GM23338 (cell line): ENCODE measurements around the gene MRPL1. TPM values are rescaled to one million over a fixed set of nuclear protein-coding genes. Genes with fewer than 3 reads are reported as not detected.

Experiments used
- ATAC-seq: fragments of 200-7000 bp; cut with Tn5 transposase; 3 replicates; pipeline ENCODE4 v1.9.1; 2020
- DNase-seq: peaks from one replicate; pipeline ENCODE4 v3.0.0-alpha.2; 2015; ENCODE audit warnings: low spot score
- H2AFZ ChIP-seq: fragments of 200-600 bp; sonication (generic); 2 replicates; pipeline ENCODE4 v1.8.0; 2016; ENCODE audit warnings: antibody characterized with exemption, mild to moderate bottlenecking, moderate library complexity
- H3F3A ChIP-seq: fragments of 200-600 bp; sonication (generic); replicated peaks from 2 replicates; pipeline ENCODE4 v1.8.0; 2017; ENCODE audit warnings: antibody characterized with exemption, mixed run types, low read depth
- H3K27ac ChIP-seq: fragments of 200-600 bp; sonication (generic); 2 replicates; pipeline ENCODE4 v1.6.1; 2016; ENCODE audit warnings: low read depth
- H3K27me3 ChIP-seq: fragments of 200-600 bp; sonication (generic); 2 replicates; pipeline ENCODE4 v1.8.0; 2016; ENCODE audit warnings: mild to moderate bottlenecking, mixed run types, moderate library complexity; ENCODE audit not compliant: insufficient read depth
- H3K36me3 ChIP-seq: fragments of 200-600 bp; sonication (generic); 2 replicates; pipeline ENCODE4 v1.8.0; 2016; ENCODE audit warnings: mild to moderate bottlenecking; ENCODE audit not compliant: insufficient read depth
- H3K4me1 ChIP-seq: fragments of 200-600 bp; sonication (generic); 2 replicates; pipeline ENCODE4 v1.8.0; 2016; ENCODE audit warnings: mild to moderate bottlenecking, moderate library complexity; ENCODE audit not compliant: insufficient read depth
- H3K4me2 ChIP-seq: fragments of 200-600 bp; sonication (generic); 2 replicates; pipeline ENCODE4 v1.7.1; 2017; ENCODE audit warnings: mixed run types
- H3K4me3 ChIP-seq: fragments of 200-600 bp; sonication (generic); 2 replicates; pipeline ENCODE4 v1.6.1; 2016; ENCODE audit warnings: mixed run types
- H3K79me2 ChIP-seq: fragments of 200-600 bp; sonication (generic); replicated peaks from 2 replicates; pipeline ENCODE4 v1.8.0; 2017; ENCODE audit warnings: mild to moderate bottlenecking; ENCODE audit not compliant: insufficient read depth
- H3K9me2 ChIP-seq: fragments of 200-600 bp; sonication (generic); 2 replicates; pipeline ENCODE4 v1.8.0; 2017; ENCODE audit not compliant: insufficient read depth
- H4K20me1 ChIP-seq: fragments of 200-600 bp; sonication (generic); replicated peaks from 2 replicates; pipeline ENCODE4 v1.8.0; 2017; ENCODE audit warnings: mild to moderate bottlenecking; ENCODE audit not compliant: insufficient read depth
- H3K27ac Mint-ChIP-seq: 2 replicates; pipeline ENCODE4 v1.8.0; 2020; ENCODE audit warnings: inconsistent platforms, mild to moderate bottlenecking, moderate library complexity, mixed read lengths
- H3K27me3 Mint-ChIP-seq: 3 replicates; pipeline ENCODE4 v1.8.0; 2022; ENCODE audit warnings: low read depth, mild to moderate bottlenecking, moderate library complexity, mixed read lengths, inconsistent platforms; ENCODE audit not compliant: insufficient read depth, poor library complexity
- H3K36me3 Mint-ChIP-seq: 3 replicates; pipeline ENCODE4 v1.8.0; 2021; ENCODE audit warnings: low read depth, mild to moderate bottlenecking, inconsistent platforms, moderate library complexity, mixed read lengths
- H3K4me1 Mint-ChIP-seq: 3 replicates; pipeline ENCODE4 v1.8.0; 2020; ENCODE audit warnings: mild to moderate bottlenecking, inconsistent platforms, mixed read lengths
- H3K4me3 Mint-ChIP-seq: 3 replicates; pipeline ENCODE4 v1.8.0; 2021; ENCODE audit warnings: moderate library complexity, mild to moderate bottlenecking, inconsistent platforms, mixed read lengths
- H3K9me3 Mint-ChIP-seq: 3 replicates; pipeline ENCODE4 v1.8.0; 2020; ENCODE audit warnings: moderate library complexity, mild to moderate bottlenecking, inconsistent platforms, mixed read lengths
- CREB1 ChIP-seq: fragments of 250-450 bp; sonication (Bioruptor Pico); IDR thresholded peaks from 2 replicates; pipeline ENCODE4 v1.5.0; 2020; ENCODE audit warnings: low read depth, mild to moderate bottlenecking, moderate library complexity
- ETS1 ChIP-seq: IDR thresholded peaks from 2 replicates; pipeline ENCODE4 v1.6.1; 2016; ENCODE audit warnings: antibody characterized with exemption
- EZH2 ChIP-seq: fragments of 200-600 bp; sonication (generic); IDR thresholded peaks from one replicate; pipeline ENCODE4 v1.8.0; 2017; ENCODE audit warnings: antibody characterized with exemption, mild to moderate bottlenecking, low read depth; ENCODE audit not compliant: unreplicated experiment
- EZH2phosphoT487 ChIP-seq: fragments of 200-600 bp; sonication (generic); IDR thresholded peaks from one replicate; pipeline ENCODE4 v1.8.1; 2018; ENCODE audit warnings: antibody characterized with exemption; ENCODE audit not compliant: unreplicated experiment
- JUNB ChIP-seq: IDR thresholded peaks from one replicate; pipeline ENCODE4 v1.6.1; 2016; ENCODE audit warnings: antibody characterized with exemption; ENCODE audit not compliant: unreplicated experiment
- NANOG ChIP-seq: IDR thresholded peaks from 2 replicates; pipeline ENCODE4 v1.6.1; 2016; ENCODE audit warnings: antibody characterized with exemption, borderline replicate concordance
- POLR2AphosphoS5 ChIP-seq: IDR thresholded peaks from 2 replicates; pipeline ENCODE4 v1.6.1; 2016; ENCODE audit warnings: antibody characterized with exemption, low read depth
- STAT1 ChIP-seq: IDR thresholded peaks from one replicate; pipeline ENCODE4 v1.6.1; 2016; ENCODE audit warnings: antibody characterized with exemption; ENCODE audit not compliant: unreplicated experiment
- ZNF114 ChIP-seq: fragments of 250-450 bp; sonication (Bioruptor Pico); IDR thresholded peaks from 2 replicates; pipeline ENCODE4 v1.5.0; 2020; ENCODE audit warnings: mild to moderate bottlenecking, moderate library complexity
- ZNF331 ChIP-seq: fragments of 250-450 bp; sonication (Bioruptor Pico); IDR thresholded peaks from 2 replicates; pipeline ENCODE4 v1.5.0; 2020; ENCODE audit warnings: low read depth, mild to moderate bottlenecking, moderate library complexity
- ZNF462 ChIP-seq: fragments of 250-450 bp; sonication (Bioruptor Pico); IDR thresholded peaks from 2 replicates; pipeline ENCODE4 v1.5.0; 2020; ENCODE audit warnings: mild to moderate bottlenecking, moderate library complexity
- polyA plus RNA-seq: library from polyadenylated mRNA; unstranded; fragments of >200 nt; fragmentation: Nextera tagmentation; extraction: Ambion mirVana; gene quantifications from 2 replicates; pipeline ENCODE4 v1.2.1, GENCODE V29; 2016
- total RNA-seq: library from RNA; depleted of rRNA; stranded (reverse); fragments of >200 nt; shearing (Covaris generic); gene quantifications from 2 replicates; pipeline ENCODE4 v1.2.3, GENCODE V29; 2014
- TF ChIP-seq, protein P1 (sequence below): IDR thresholded peaks from one replicate; pipeline ENCODE4 v1.6.1; 2018; ENCODE audit warnings: antibody characterized with exemption; ENCODE audit not compliant: unreplicated experiment
- TF ChIP-seq, protein P2 (sequence below), 2 experiments: fragments of 200-600 bp in 1 of 2; sonication (generic) in 1 of 2; conservative IDR thresholded peaks; 2 replicates each; pipeline versions ENCODE4 v1.5.1 to v1.6.1; 2016 to 2017; ENCODE audit warnings: antibody characterized with exemption in 2 of 2, low read depth in 2 of 2, mild to moderate bottlenecking in 2 of 2, moderate library complexity in 1 of 2

Gene MRPL1
- total and polyA plus RNA-seq, 2 experiments from 2014 or later, result 29.2 to 46.5 TPM

- no peak overlapping the region for H3K27ac Mint-ChIP-seq
- no peak for ATAC-seq
These were observed 127.8 kb downstream of the MRPL1 start for GRCh38 chr4:77990456-77990855.

More at GRCh38 chr4:77990456-77990855, 127.8 kb downstream of the MRPL1 start:
- Histone ChIP-seq H3K36me3 (no peaks in the 10 kb centered on the region), H3K9me2 (peaks cover 17% of the 10 kb centered on the region), H3K4me3 (no peak overlapping the region), H3K4me2 (no peak overlapping the region), H3K79me2 (no peaks in the 10 kb centered on the region), H2AFZ (no peak overlapping the region), H3K27me3 (no peaks in the 10 kb centered on the region), H3K27ac (no peak overlapping the region), H3K4me1 (peaks cover 23% of the 10 kb centered on the region), H3F3A (no peaks in the 10 kb centered on the region), H4K20me1 (no peaks in the 10 kb centered on the region)
- H3K27me3 Mint-ChIP-seq, result no peaks in the 10 kb centered on the region
- no peak for DNase-seq
- H3K4me1 Mint-ChIP-seq, result peaks cover 38% of the 10 kb centered on the region
- TF ChIP-seq ETS1 (no peak), EZH2phosphoT487 (no peak), NANOG (no peak), ZNF462 (CRISPR knock-in tag) (no peak), JUNB (no peak), STAT1 (no peak), CREB1 (CRISPR knock-in tag) (no peak), EZH2 (no peak), ZNF331 (CRISPR knock-in tag) (no peak), ZNF114 (CRISPR knock-in tag) (no peak), POLR2AphosphoS5 (no peak)
- TF ChIP-seq, protein P1, sequence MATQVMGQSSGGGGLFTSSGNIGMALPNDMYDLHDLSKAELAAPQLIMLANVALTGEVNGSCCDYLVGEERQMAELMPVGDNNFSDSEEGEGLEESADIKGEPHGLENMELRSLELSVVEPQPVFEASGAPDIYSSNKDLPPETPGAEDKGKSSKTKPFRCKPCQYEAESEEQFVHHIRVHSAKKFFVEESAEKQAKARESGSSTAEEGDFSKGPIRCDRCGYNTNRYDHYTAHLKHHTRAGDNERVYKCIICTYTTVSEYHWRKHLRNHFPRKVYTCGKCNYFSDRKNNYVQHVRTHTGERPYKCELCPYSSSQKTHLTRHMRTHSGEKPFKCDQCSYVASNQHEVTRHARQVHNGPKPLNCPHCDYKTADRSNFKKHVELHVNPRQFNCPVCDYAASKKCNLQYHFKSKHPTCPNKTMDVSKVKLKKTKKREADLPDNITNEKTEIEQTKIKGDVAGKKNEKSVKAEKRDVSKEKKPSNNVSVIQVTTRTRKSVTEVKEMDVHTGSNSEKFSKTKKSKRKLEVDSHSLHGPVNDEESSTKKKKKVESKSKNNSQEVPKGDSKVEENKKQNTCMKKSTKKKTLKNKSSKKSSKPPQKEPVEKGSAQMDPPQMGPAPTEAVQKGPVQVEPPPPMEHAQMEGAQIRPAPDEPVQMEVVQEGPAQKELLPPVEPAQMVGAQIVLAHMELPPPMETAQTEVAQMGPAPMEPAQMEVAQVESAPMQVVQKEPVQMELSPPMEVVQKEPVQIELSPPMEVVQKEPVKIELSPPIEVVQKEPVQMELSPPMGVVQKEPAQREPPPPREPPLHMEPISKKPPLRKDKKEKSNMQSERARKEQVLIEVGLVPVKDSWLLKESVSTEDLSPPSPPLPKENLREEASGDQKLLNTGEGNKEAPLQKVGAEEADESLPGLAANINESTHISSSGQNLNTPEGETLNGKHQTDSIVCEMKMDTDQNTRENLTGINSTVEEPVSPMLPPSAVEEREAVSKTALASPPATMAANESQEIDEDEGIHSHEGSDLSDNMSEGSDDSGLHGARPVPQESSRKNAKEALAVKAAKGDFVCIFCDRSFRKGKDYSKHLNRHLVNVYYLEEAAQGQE, result no peak
- TF ChIP-seq, protein P2, sequence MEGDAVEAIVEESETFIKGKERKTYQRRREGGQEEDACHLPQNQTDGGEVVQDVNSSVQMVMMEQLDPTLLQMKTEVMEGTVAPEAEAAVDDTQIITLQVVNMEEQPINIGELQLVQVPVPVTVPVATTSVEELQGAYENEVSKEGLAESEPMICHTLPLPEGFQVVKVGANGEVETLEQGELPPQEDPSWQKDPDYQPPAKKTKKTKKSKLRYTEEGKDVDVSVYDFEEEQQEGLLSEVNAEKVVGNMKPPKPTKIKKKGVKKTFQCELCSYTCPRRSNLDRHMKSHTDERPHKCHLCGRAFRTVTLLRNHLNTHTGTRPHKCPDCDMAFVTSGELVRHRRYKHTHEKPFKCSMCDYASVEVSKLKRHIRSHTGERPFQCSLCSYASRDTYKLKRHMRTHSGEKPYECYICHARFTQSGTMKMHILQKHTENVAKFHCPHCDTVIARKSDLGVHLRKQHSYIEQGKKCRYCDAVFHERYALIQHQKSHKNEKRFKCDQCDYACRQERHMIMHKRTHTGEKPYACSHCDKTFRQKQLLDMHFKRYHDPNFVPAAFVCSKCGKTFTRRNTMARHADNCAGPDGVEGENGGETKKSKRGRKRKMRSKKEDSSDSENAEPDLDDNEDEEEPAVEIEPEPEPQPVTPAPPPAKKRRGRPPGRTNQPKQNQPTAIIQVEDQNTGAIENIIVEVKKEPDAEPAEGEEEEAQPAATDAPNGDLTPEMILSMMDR (conservative IDR thresholded peaks at IDR 0.05; ENCODE audit: low read depth in 2 of 2), result no peak
- no peak overlapping the region for H3K4me3 Mint-ChIP-seq
- H3K36me3 Mint-ChIP-seq, result no peaks in the 10 kb centered on the region
- no peaks in the 10 kb centered on the region; the same call in 2 of the 3 replicates for H3K9me3 Mint-ChIP-seq
